GM18858 (cell line): ENCODE measurements around the gene DHPS.
A peak's percentile ranks its signal among the peaks of the same experiment; 100 is the strongest.
"Not testable (repeated sequence)": the region's sequence is repeated elsewhere in the genome, so short reads cannot be mapped to it uniquely, and the experiment has no call there.

Source experiments
- ATAC-seq: cut with Tn5 transposase; IDR thresholded peaks from one replicate; pipeline ENCODE4 v1.9.1; 2021; ENCODE audit not compliant: unreplicated experiment

The DHPS gene

GRCh38 chr19:12681074-12681987 is at the start of gene DHPS:
Gene DHPS (minus strand): TSS chr19:12681880. CDS start chr19:12681766, 114 bp downstream.
- ATAC-seq = peak; percentile 45

- no peak for ATAC-seq
Observed at GRCh38 chr19:12731337-12731736, 49.7 kb upstream of the DHPS start.

GRCh38 chr19:12730064-12730463 is 48.4 kb upstream of the DHPS start:
- no peak for ATAC-seq

- no peak for ATAC-seq
Observed at GRCh38 chr19:12727745-12728433, 46.2 kb upstream of the DHPS start.

- no peak for ATAC-seq
Observed at GRCh38 chr19:12726988-12727316, 45.3 kb upstream of the DHPS start.

- ATAC-seq = not testable (repeated sequence)
Observed at GRCh38 chr19:12725612-12726011, 43.9 kb upstream of the DHPS start.

GRCh38 chr19:12723641-12724426 is 42.2 kb upstream of the DHPS start, which contains the start of gene TNPO2:
Gene TNPO2 (minus strand): TSS chr19:12723932. CDS start chr19:12720977, 2,955 bp downstream.
- no peak for ATAC-seq

- no peak for ATAC-seq
Observed at GRCh38 chr19:12723381-12723640, 41.6 kb upstream of the DHPS start.

GRCh38 chr19:12722566-12723380 is 41.1 kb upstream of the DHPS start:
- no peak for ATAC-seq

GRCh38 chr19:12721656-12722565 is 40.2 kb upstream of the DHPS start:
- no peak for ATAC-seq

GRCh38 chr19:12720851-12721655 is 39.4 kb upstream of the DHPS start:
- ATAC-seq = no peak

GRCh38 chr19:12720296-12720695 is 38.6 kb upstream of the DHPS start:
- no peak for ATAC-seq

- ATAC-seq = no peak
Observed at GRCh38 chr19:12715929-12716328, 34.2 kb upstream of the DHPS start.

- no peak for ATAC-seq
Observed at GRCh38 chr19:12715102-12715501, 33.4 kb upstream of the DHPS start.

GRCh38 chr19:12713304-12713703 is 31.6 kb upstream of the DHPS start:
- not testable (repeated sequence) for ATAC-seq

GRCh38 chr19:12712077-12712476 is 30.4 kb upstream of the DHPS start:
- ATAC-seq = not testable (repeated sequence)

GRCh38 chr19:12711187-12711586 is 29.5 kb upstream of the DHPS start:
- no peak for ATAC-seq

- ATAC-seq = no peak
Observed at GRCh38 chr19:12708641-12709040, 27.0 kb upstream of the DHPS start.

GRCh38 chr19:12706332-12706718 is 24.6 kb upstream of the DHPS start:
- ATAC-seq = no peak
